GM21737 (cell line): ENCODE results near the gene TBXT.

Source experiments
- ATAC-seq: cut with Tn5 transposase; IDR thresholded peaks from one replicate; pipeline ENCODE4 v1.9.1; 2021; ENCODE audit warnings: mild to moderate bottlenecking, moderate library complexity; ENCODE audit not compliant: unreplicated experiment

Gene TBXT

DNA sequence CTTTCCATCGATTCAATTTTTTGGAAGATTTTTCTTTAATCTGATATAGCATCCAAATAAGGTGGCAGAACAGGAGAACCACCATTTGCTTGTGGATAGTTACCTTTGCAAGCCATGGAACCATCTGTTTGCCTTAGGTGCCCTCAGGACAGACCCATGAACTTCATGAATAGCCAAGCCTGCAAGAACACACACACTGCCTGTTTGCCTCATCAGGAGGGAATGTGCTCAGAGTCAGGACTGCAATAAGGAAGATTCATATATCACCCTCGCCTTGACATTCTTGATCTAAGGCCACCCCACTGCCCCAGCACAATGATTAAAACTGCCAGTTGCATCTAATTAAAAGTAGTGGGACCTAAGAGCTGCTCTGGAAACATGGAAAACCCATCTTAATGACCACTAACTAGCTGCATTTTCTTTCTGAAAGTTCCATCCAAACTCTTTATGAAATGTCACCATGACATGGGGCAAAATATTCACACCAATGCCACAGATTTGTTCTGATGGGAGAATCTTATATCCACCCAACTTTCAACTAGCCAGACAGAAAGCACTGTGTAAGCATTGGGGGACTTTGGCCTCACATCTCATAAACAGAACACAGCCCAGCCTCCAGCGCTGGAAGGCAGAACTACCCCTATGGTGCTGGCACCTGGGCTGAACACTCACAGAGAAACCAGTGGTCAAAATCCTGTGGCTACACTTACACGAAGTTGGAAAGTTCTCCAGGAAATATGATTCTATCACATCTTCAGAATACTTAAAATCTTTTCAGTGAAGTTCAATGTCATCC is 48.3 kb downstream of the TBXT start:
- ATAC-seq, result no peak

DNA sequence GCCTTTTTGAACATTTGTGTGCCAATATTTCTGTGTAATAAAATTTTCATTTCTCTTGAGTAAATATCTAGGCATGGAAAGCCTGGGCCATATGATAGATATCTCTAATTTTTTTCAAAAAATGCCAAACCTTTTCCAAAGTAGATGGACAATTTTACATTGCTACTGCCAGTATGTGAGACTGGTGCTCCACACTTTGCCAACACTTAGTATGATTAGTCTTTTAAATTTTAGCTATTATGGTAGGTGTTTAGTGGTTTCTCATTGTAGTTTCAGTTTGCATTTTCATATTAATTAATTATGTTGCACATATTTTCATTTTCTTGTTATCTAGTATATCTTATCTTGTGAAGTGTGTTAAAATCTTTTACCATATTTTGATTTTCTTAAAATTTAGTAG is 52.0 kb downstream of the TBXT start:
- ATAC-seq, result no peak

DNA sequence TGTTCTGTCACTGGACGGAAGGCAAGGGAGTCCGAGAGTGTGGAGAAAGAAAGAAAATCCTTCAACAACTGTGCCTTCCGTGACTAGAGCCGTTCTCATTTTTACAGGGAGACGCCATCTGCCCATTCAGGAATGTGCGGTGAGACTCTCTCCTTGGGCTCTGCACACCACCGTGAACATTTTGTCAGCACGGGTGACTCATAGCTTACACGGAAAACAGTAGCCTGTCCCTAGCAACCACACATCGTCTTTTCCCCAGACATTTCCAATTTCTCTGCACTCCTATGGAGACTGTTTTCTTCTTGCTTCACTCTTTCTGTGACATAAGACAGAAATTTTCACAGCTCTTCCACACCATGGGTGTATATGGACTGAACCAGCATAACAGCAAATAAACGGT is 55.1 kb downstream of the TBXT start:
- no peak for ATAC-seq

DNA sequence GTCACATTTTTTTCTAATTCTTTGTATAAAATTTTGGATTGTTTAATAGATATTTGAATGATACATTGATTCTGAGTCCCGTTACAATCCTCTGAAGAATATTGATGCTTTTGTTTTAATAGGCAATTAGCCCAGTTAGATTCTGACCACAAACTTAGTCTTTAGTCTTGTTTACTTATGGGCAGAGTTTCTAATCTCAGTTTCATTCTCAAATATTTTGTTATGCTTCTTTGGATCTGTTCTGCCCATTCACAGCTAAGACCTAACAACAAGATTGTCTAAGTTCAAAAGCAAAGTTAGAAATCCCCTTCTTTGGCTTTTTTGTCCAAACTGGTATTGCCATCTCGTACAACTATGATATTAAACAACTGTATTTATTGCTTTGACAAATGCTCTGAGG is 58.0 kb downstream of the TBXT start:
- ATAC-seq, result no peak
